GM19328 (cell line): ENCODE data around the gene GABBR2.

ENCODE experiments used
- ATAC-seq: cut with Tn5 transposase; IDR thresholded peaks from one replicate; pipeline ENCODE4 v1.9.1; 2021; ENCODE audit warnings: mild to moderate bottlenecking, moderate library complexity; ENCODE audit not compliant: unreplicated experiment

The GABBR2 gene

DNA sequence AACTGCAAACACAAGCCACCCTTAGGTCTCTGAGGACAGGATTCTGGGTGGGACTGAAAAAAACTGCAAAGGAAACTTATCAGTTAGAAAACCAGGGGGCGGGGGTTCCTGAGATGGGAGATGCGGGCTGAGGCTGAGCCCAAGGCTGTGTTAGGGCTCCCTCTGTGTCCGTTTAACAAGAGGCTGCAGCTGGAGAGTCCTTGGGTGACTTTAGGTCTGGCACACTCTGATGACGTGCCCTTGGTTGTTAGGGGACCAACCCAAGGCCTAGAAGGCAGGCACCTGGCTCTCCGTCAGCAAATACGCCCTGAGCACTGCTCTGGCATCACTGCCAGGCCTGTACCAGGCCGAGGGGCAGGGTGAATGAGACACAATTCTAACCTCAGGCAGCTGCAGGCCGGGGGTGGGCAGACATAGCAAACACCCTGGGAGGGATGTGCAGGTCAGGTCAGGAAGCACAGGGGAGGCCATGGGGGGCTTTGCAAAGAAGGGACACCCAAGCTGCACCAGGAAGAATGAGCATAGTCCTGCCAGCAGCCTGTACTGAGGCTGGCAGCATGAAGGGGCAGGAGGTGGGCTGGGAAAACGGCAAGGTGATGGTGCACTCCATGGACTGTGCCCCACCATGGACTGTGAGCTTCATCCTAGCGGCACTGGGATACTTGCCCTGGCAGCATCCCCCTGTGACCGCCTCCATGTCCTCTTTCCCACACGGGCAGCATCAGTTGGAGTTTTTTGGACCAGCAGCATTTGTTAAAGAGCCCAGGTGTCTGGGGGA lies 137.9 kb downstream of the GABBR2 start:
- no peak for ATAC-seq

DNA sequence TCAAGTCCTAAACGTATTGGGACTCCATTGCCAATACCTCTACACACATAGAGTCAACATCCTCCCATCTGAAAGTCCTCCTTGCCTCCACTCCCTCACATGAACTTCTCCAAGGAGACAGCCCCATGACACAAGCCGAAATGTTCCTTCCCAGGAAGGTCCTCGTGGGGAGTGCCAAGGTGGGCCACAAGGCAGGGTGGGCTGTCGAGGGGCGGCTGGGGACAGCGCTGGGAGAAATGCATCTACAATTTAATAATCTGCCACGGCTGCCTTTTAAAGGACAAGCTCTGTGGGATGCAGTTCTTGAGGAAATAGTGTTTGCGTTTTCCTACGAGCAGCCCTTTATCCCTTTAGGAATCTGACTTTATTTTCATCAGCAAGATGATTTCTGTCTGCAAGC lies 138.7 kb downstream of the GABBR2 start:
- ATAC-seq: no peak

- no peak for ATAC-seq
Observed at GRCh38 chr9:98569491-98569890, 139.2 kb downstream of the GABBR2 start.

DNA sequence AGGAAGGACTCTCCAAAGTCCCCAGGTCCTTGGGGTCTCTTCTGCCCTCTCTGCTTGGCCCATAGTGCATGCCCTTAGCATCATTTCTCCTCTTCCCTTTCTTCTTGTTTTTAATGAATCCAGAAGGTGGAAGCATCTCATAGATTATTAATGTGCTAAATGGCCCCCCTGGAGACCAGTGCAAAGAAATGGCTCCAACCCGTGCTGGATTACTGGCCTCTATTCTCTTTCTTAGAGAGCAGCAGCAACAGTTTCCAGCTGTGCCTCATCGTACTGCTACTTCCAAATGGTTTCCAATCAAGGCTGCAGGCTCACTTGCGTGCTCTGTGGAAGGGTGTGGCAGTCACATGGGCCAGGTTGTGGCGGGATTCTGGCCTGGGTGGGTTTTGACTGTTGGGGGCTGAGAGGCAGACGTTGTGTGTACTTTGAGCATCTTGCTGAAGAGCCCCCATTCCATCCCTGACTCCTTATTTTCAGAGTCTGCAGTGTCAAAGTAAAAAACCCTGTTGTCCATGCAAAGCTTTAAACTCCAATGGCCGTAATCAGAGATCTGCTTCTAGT lies 139.7 kb downstream of the GABBR2 start:
- no peak for ATAC-seq

- no peak for ATAC-seq
Observed at GRCh38 chr9:98568234-98568908, 140.4 kb downstream of the GABBR2 start.

GRCh38 chr9:98567540-98568233 lies 141.0 kb downstream of the GABBR2 start:
- ATAC-seq: no peak

- no peak for ATAC-seq
Observed at GRCh38 chr9:98565152-98566135, 143.3 kb downstream of the GABBR2 start.

DNA sequence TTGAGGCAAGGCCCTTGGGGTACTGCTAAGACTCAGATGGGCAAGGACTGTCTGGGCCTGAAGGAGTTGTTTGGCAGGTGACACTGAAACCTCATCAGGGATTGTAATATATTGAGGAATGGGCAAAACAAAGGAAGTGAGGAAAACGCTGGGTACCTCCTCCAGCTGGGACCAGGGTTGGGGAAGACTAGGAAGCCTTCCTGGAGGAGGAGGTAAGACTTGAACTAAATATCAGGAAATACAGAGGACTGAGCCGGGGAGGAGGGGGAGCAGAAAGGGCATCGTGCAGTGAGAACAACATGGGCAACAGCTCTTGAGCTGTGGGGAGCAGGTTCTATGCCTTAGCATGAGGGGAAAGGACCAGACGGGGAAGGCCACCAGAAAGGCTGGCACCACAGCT lies 144.0 kb downstream of the GABBR2 start:
- no peak for ATAC-seq

DNA sequence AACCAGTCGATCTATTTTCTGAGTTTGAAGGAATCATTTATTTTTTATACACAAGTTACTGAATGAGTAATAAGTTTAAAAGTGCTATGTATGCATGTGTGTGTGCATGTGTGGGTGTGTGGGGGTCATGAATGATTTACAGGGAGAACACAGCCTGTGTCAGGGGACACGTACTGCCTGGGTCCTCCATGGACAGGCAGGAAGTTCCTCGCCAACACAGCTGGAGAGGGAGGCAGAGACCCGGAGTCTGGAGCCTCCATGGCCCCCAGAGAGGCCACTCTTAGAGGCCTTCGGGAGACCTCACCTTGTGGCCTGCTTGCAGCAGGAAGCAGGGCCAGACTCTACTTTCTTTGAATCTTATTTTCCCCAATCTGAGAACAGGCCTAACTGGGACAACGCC lies 144.7 kb downstream of the GABBR2 start:
- no peak for ATAC-seq

GRCh38 chr9:98563212-98563907 lies 145.4 kb downstream of the GABBR2 start:
- no peak for ATAC-seq

DNA sequence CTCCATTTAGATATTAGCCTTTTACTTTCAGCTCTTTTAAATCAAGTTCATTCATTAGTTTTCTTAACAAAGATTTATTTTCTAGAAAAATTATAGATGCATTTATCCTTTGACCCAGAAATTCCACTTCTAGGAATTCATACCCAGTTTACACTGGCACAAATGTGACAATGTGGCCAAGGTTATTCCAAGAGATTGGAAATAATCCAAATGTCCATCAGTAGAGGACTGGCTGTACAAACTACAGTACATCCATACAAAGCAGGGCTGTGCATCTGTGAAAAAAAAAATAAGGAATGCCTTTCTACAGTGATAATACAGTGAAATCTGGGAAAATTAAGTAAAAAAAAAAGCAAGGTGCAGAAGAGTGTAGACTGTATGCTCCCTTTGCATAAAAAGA lies 149.2 kb downstream of the GABBR2 start:
- no peak for ATAC-seq

- ATAC-seq: no peak
Observed at GRCh38 chr9:98558575-98558974, 150.2 kb downstream of the GABBR2 start.

- ATAC-seq: no peak
Observed at GRCh38 chr9:98556511-98556910, 152.2 kb downstream of the GABBR2 start.

DNA sequence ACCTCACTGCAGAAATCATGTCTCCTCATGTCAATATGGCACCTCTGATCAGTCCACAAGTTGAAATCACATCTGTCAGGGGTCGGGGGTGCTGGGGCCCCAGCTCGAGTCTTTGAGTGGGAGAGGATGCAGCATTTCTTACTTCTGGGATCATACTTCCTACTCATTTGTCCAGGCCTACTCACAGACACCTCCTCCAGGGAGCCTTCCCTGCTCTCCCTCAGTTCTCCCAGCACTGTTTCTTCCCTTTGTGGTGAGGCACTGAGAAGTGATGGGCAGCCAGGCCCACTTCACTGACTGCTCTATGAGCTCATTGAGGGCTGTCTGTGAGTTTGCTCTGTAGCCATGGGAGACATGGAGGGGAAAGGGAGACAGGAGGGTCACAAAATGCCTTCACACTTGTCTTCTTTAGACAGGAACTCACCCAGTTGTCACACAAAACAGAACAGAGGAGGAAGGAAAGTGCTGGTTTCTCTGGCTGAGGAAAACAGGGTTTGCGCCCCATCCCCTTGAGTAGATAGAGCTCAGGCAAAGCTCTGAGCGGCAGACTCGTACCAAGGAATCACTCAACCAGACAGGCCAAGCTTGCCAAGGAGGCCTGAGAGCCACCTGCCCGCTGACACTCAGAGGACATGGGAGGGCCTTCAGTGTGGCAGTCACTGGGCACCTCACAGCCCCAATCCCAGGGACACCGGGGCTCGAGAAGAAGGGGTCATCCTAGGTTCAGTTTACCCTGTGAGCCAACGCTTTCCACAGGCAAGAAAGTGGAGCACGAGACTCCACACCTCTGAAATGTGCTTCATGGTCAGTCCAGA lies 152.9 kb downstream of the GABBR2 start:
- no peak for ATAC-seq

DNA sequence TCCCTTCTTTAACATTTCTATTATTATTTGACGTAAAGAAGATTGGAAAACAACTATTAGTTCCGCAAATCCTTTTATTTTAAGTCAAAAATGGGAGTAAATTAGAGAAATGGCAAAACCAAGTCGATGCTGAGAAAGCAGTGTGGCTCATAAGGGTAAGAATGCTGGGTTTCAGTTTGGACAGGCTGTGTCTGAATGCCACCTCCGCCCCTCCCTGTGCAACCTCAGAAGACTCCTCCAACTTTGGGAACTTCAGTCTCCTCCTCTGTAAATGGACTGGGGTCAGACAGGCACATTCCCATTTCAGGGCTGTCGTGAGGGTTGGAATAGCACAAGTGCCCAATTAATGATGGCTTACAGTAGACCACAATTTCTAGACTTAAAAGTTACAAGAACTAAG lies 154.0 kb downstream of the GABBR2 start:
- ATAC-seq: no peak

- no peak for ATAC-seq
Observed at GRCh38 chr9:98552331-98552730, 156.4 kb downstream of the GABBR2 start.

DNA sequence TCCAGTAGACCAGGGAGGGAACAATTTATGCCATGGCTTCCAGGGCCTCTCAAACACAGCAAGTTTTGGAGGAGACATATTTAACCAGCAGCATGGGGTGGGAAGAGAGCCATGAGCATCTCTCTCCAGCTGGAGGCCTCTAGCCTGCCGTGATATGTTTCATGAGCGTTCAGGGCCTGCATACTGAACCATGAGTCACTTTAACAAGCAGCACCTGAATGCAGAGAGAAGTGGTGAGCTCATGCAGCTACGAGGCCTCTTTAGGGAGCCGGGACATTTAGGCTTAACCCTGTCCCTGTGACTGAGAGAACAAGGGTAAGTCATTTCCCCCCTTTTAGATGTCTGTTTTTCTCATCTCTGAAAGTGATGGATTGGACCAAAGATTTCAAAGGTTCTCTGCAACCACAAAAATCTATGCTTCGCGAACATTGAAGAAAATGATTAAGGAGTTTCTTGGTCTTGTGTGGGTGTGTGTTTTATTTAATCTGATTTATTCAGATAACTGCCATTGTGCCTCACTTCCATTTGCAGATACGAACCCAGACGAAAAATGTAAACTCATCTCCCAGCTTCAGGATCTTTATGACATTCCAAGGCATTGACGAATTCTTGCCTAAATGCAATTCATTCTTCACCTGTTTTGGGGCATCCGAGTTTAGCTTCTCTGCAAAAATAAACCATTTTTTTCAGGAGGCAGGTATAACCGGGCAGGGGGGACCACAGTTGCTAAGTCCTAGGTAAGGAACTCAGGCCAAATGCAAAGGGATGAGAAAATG lies 157.0 kb downstream of the GABBR2 start:
- ATAC-seq: no peak

DNA sequence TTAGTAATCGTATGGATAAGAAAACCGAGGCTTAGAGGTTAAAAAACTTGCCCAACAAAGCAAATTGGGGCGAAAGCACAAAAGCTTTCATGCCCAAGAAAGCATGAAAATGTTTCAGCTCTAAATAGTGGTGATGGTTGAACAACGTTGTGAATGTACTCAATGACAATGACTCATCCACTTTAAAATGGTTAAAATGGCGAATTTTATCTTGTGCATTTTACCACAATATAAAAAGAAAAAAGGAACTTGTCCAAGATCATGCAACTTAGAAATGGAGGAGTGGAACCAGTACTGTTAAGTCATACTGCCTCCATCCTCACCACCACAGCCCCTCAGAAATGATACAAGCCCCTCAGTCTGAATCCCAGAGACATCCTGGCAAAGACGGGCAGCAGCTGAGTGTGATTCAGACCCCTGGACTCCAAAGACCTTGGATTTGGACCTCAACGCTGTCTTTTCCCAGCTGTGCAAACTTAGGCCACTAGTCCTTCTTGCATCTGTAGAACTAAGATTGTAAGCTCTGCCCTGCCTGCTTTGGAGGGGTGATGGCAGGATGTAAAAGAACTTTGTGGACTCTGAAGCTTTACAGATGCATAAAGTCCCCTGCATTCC lies 158.4 kb downstream of the GABBR2 start:
- ATAC-seq: no peak
